GM18519 (cell line): ENCODE data around the gene FBP1.
"Not testable (repeated sequence)": the region's sequence is repeated elsewhere in the genome, so short reads cannot be mapped to it uniquely, and the experiment has no call there.

Source experiments
- ATAC-seq: cut with Tn5 transposase; IDR thresholded peaks from one replicate; pipeline ENCODE4 v1.9.1; 2021; ENCODE audit warnings: mild to moderate bottlenecking, moderate library complexity; ENCODE audit not compliant: unreplicated experiment, low FRiP score

FBP1 gene

GRCh38 chr9:94586316-94586715 is 53.0 kb downstream of the FBP1 start:
- ATAC-seq = no peak

- ATAC-seq = no peak
Observed at GRCh38 chr9:94584555-94584954, 54.8 kb downstream of the FBP1 start.

GRCh38 chr9:94581728-94582127 is 57.6 kb downstream of the FBP1 start:
- ATAC-seq = no peak

GRCh38 chr9:94577571-94577970 is 61.7 kb downstream of the FBP1 start:
- ATAC-seq = no peak

- ATAC-seq = no peak
Observed at GRCh38 chr9:94577036-94577435, 62.3 kb downstream of the FBP1 start.

GRCh38 chr9:94576131-94576530 is 63.2 kb downstream of the FBP1 start:
- no peak for ATAC-seq

- ATAC-seq = no peak
Observed at GRCh38 chr9:94568972-94569712, 70.2 kb downstream of the FBP1 start.

- ATAC-seq = no peak
Observed at GRCh38 chr9:94568250-94568889, 70.9 kb downstream of the FBP1 start.

- ATAC-seq = no peak
Observed at GRCh38 chr9:94567271-94567670, 72.0 kb downstream of the FBP1 start.

GRCh38 chr9:94566550-94566949 is 72.8 kb downstream of the FBP1 start:
- no peak for ATAC-seq

- not testable (repeated sequence) for ATAC-seq
Observed at GRCh38 chr9:94564279-94564678, 75.0 kb downstream of the FBP1 start.

- ATAC-seq = no peak
Observed at GRCh38 chr9:94563548-94563947, 75.8 kb downstream of the FBP1 start.

GRCh38 chr9:94560237-94560636 is 79.1 kb downstream of the FBP1 start:
- no peak for ATAC-seq

GRCh38 chr9:94557376-94557775 is 81.9 kb downstream of the FBP1 start:
- ATAC-seq = no peak

- no peak for ATAC-seq
Observed at GRCh38 chr9:94554439-94555331, 84.6 kb downstream of the FBP1 start, which contains the start of gene PCAT7. Gene PCAT7, plus strand, starts transcription at chr9:94555083.

- no peak for ATAC-seq
Observed at GRCh38 chr9:94554078-94554438, 85.3 kb downstream of the FBP1 start.
